ENCODE measurements around the gene SHCBP1L. TPM values are rescaled to one million over a fixed set of nuclear protein-coding genes. Genes with fewer than 3 reads are reported as not detected.

SHCBP1L gene
- total RNA-seq, 1 donor from 2014 or later: not detected

Other genes with a start within 250 kb of the SHCBP1L start
- gene NPL, start 163.4 kb downstream of the SHCBP1L start, total RNA-seq: 55.7 TPM
- 111 TPM for gene DHX9, start 113.8 kb downstream of the SHCBP1L start, total RNA-seq
- gene LAMC1, start 70.3 kb upstream of the SHCBP1L start, total RNA-seq: 370 TPM
- 1.0 TPM for gene LAMC2, start 233.1 kb upstream of the SHCBP1L start, total RNA-seq

Measured in mesenteric fat pad (tissue), 1 donor.